HEK293 (cell line): Measurements from ENCODE around the gene SMTNL1.

Experiments
- CTCF ChIA-PET: fragments of 350-600 bp; formaldehyde crosslinking; extraction: SDS; loops from one replicate; lab custom pipeline; 2021; ENCODE audit warnings: antibody characterized with exemption; lab: Yijun Ruan, JAX
- POLR2A ChIA-PET: fragments of 300-600 bp; formaldehyde crosslinking; extraction: SDS; loops from one replicate; lab custom pipeline; 2020; ENCODE audit warnings: antibody characterized with exemption, inconsistent platforms; lab: Yijun Ruan, JAX
- H3K27ac ChIP-seq: fragments of 200-500 bp; sonication (Bioruptor generic); 2 replicates; pipeline ENCODE4 v1.5.1; 2014; ENCODE audit warnings: low read depth, low read length, control low read depth, inconsistent platforms; ENCODE audit errors: extremely low read depth
- H3K36me3 ChIP-seq, 2 experiments: fragments of 200-500 bp in 1 of 2; sonication (Bioruptor generic) in 1 of 2; 1 replicate in 1 of 2; 2 replicates in 1 of 2; pipeline ENCODE4 v1.5.1; 2014 to 2017; ENCODE audit warnings: inconsistent platforms in 2 of 2, low read length in 2 of 2; ENCODE audit not compliant: control insufficient read depth in 2 of 2, insufficient read depth in 1 of 2
- H3K4me1 ChIP-seq: fragments of 200-500 bp; sonication (Bioruptor generic); 2 replicates; pipeline ENCODE4 v1.5.1; 2014; ENCODE audit warnings: mild to moderate bottlenecking, low read length, inconsistent platforms; ENCODE audit not compliant: control insufficient read depth, insufficient read depth
- H3K4me3 ChIP-seq: 2 replicates; pipeline ENCODE4 v1.5.1; 2011; ENCODE audit warnings: low read depth, mild to moderate bottlenecking, control low read depth, low read length, moderate library complexity
- H3K9me3 ChIP-seq: fragments of 200-500 bp; sonication (Bioruptor generic); 2 replicates; pipeline ENCODE4 v1.5.1; 2014; ENCODE audit warnings: low read depth, low read length, inconsistent platforms; ENCODE audit not compliant: control insufficient read depth, insufficient read depth
- AEBP2 ChIP-seq: fragments of 450-650 bp; formaldehyde crosslinking; IDR thresholded peaks from 2 replicates; pipeline ENCODE4 v1.5.1; 2016; ENCODE audit warnings: missing biosample characterization, missing genetic modification characterization, borderline replicate concordance
- CTCF ChIP-seq: fragments of 450-650 bp; formaldehyde crosslinking; IDR thresholded peaks from 2 replicates; pipeline ENCODE4 v1.5.1; 2016; ENCODE audit warnings: missing biosample characterization, missing genetic modification characterization
- ELK4 ChIP-seq: IDR thresholded peaks from 2 replicates; pipeline ENCODE4 v1.6.1; 2011; ENCODE audit warnings: mild to moderate bottlenecking, low read depth, low read length, borderline replicate concordance
- GLI4 ChIP-seq: fragments of 450-650 bp; formaldehyde crosslinking; IDR thresholded peaks from 2 replicates; pipeline ENCODE4 v1.5.1; 2016; ENCODE audit warnings: missing biosample characterization, missing genetic modification characterization
- PRDM1 ChIP-seq: fragments of 450-650 bp; formaldehyde crosslinking; IDR thresholded peaks from 2 replicates; pipeline ENCODE4; 2016; ENCODE audit warnings: missing biosample characterization, missing genetic modification characterization
- PRDM10 ChIP-seq: fragments of 450-650 bp; formaldehyde crosslinking; IDR thresholded peaks from 2 replicates; pipeline ENCODE4 v1.5.1; 2016; ENCODE audit warnings: missing biosample characterization, missing genetic modification characterization
- TCF7L2 ChIP-seq: IDR thresholded peaks from 2 replicates; pipeline ENCODE4 v1.6.1; 2011; ENCODE audit warnings: low read depth, mild to moderate bottlenecking, inconsistent platforms, low read length, moderate library complexity, borderline replicate concordance
- ZBTB11 ChIP-seq: fragments of 450-650 bp; formaldehyde crosslinking; conservative IDR thresholded peaks from 2 replicates; pipeline ENCODE4 v1.5.1; 2016; ENCODE audit warnings: low read depth, missing biosample characterization, missing genetic modification characterization
- ZNF140 ChIP-seq: fragments of 450-650 bp; formaldehyde crosslinking; IDR thresholded peaks from 2 replicates; pipeline ENCODE4 v1.5.1; 2016; ENCODE audit warnings: missing biosample characterization, missing genetic modification characterization
- ZNF18 ChIP-seq: fragments of 450-650 bp; formaldehyde crosslinking; IDR thresholded peaks from 2 replicates; pipeline ENCODE4 v1.5.1; 2016; ENCODE audit warnings: missing biosample characterization, missing genetic modification characterization
- ZNF26 ChIP-seq: fragments of 450-650 bp; formaldehyde crosslinking; IDR thresholded peaks from 2 replicates; pipeline ENCODE4 v1.5.1; 2016; ENCODE audit warnings: missing biosample characterization, missing genetic modification characterization
- ZNF302 ChIP-seq: fragments of 450-650 bp; formaldehyde crosslinking; IDR thresholded peaks from 2 replicates; pipeline ENCODE4 v1.5.1; 2016; ENCODE audit warnings: missing biosample characterization, missing genetic modification characterization, low read depth
- ZNF335 ChIP-seq: fragments of 450-650 bp; formaldehyde crosslinking; conservative IDR thresholded peaks from 2 replicates; pipeline ENCODE4 v1.5.1; 2016; ENCODE audit warnings: missing biosample characterization, missing genetic modification characterization
- ZNF398 ChIP-seq: fragments of 450-650 bp; formaldehyde crosslinking; IDR thresholded peaks from 2 replicates; pipeline ENCODE4 v1.5.1; 2017; ENCODE audit warnings: missing biosample characterization, missing genetic modification characterization
- ZNF530 ChIP-seq: fragments of 450-650 bp; formaldehyde crosslinking; IDR thresholded peaks from 2 replicates; pipeline ENCODE4 v1.5.1; 2016; ENCODE audit warnings: low read depth, missing biosample characterization, missing genetic modification characterization
- ZNF555 ChIP-seq: fragments of 450-650 bp; formaldehyde crosslinking; conservative IDR thresholded peaks from 2 replicates; pipeline ENCODE4 v1.5.1; 2017; ENCODE audit warnings: missing biosample characterization, mild to moderate bottlenecking, missing genetic modification characterization, inconsistent platforms
- ZNF677 ChIP-seq: fragments of 450-650 bp; IDR thresholded peaks from 2 replicates; pipeline ENCODE4 v1.5.0; 2018; ENCODE audit warnings: missing biosample characterization, mild to moderate bottlenecking, missing genetic modification characterization, moderate library complexity

The SMTNL1 gene

GRCh38 chr11:57497303-57498247 is 39.8 kb upstream of the SMTNL1 start:
- ChIA-PET POLR2A (interaction anchor here (0.6 to 1.2 kb wide), 3 partner anchors 18 to 83 kb away, joined by 3 to 4 read pairs (median 3); partner anchors contain the start of genes RTN4RL2 and SLC43A1), CTCF (interaction anchor here (0.6 to 10.1 kb wide), 7 partner anchors 14 to 403 kb away, joined by 3 to 218 read pairs (median 3); partner anchors contain the start of genes SLC43A1 and TIMM10)
- peaks cover 0 to 16% of the 10 kb centered on the region in 2 experiments; a peak in 1 of 3 replicates for H3K36me3 ChIP-seq
- H3K4me3 ChIP-seq: no peak overlapping the region
- no peaks in the 10 kb centered on the region for H3K9me3 ChIP-seq
- no peaks in the 10 kb centered on the region for H3K4me1 ChIP-seq
- no peak overlapping the region for H3K27ac ChIP-seq
- TF ChIP-seq ZNF530 (tag by site-specific recombination): no peak
- no peak for TF ChIP-seq ZNF140 (tag by site-specific recombination)
- no peak for TF ChIP-seq PRDM1 (tag by site-specific recombination)
- no peak for TF ChIP-seq ZNF677 (tag by site-specific recombination)
- TF ChIP-seq TCF7L2: no peak
- TF ChIP-seq ZNF302 (tag by site-specific recombination): no peak
- no peak for TF ChIP-seq ZNF555 (tag by site-specific recombination)
- TF ChIP-seq ZNF18: no peak
- no peak for TF ChIP-seq ELK4
- TF ChIP-seq ZNF335: no peak
- no peak for TF ChIP-seq ZNF26
- TF ChIP-seq AEBP2 (tag by site-specific recombination): no peak
- no peak for TF ChIP-seq ZNF398 (tag by site-specific recombination)
- no peak for TF ChIP-seq CTCF (tag by site-specific recombination)
- TF ChIP-seq GLI4 (tag by site-specific recombination): no peak
- no peak for TF ChIP-seq ZBTB11
- no peak for TF ChIP-seq PRDM10 (tag by site-specific recombination)
